Neural crest cell (in vitro differentiated cells): ENCODE data around the gene CD38. TPM values are rescaled to one million over a fixed set of nuclear protein-coding genes. Genes with fewer than 3 reads are reported as not detected.
"Not testable (repeated sequence)": the region's sequence is repeated elsewhere in the genome, so short reads cannot be mapped to it uniquely, and the experiment has no call there.

Experiments
- DNase-seq: peaks from one replicate; pipeline ENCODE4 v3.0.0; 2021; ENCODE audit warnings: low read depth, mixed read lengths, low spot score
- H3K27ac Mint-ChIP-seq: one replicate; pipeline ENCODE4 v1.8.0; 2021; ENCODE audit warnings: mild to moderate bottlenecking, mixed read lengths; ENCODE audit not compliant: unreplicated experiment
- H3K27me3 Mint-ChIP-seq: 2 replicates; pipeline ENCODE4 v1.8.0; 2021; ENCODE audit warnings: low read depth, mild to moderate bottlenecking, mixed read lengths
- H3K36me3 Mint-ChIP-seq: 2 replicates; pipeline ENCODE4 v1.8.0; 2021; ENCODE audit warnings: low read depth, mild to moderate bottlenecking, mixed read lengths
- H3K4me1 Mint-ChIP-seq: 2 replicates; pipeline ENCODE4 v1.8.0; 2021; ENCODE audit warnings: mixed read lengths
- H3K4me3 Mint-ChIP-seq: one replicate; pipeline ENCODE4 v1.8.0; 2021; ENCODE audit warnings: mild to moderate bottlenecking, mixed read lengths
- H3K9me3 Mint-ChIP-seq: 2 replicates; pipeline ENCODE4 v1.8.0; 2021; ENCODE audit warnings: mixed read lengths
- CTCF ChIP-seq: fragments of 200-600 bp; sonication (generic); conservative IDR thresholded peaks from 2 replicates; pipeline ENCODE4 v1.5.0; 2021; ENCODE audit warnings: antibody characterized with exemption, mild to moderate bottlenecking
- total RNA-seq: library from RNA; stranded (reverse); gene quantifications from 2 replicates; pipeline ENCODE4 v1.2.1, GENCODE V29; 2021

CD38 gene
- total RNA-seq, 1 donor from 2014 or later = 0.05 TPM

GRCh38 chr4:15848191-15848842, 70.2 kb downstream of the CD38 start:
- no peak for DNase-seq
- no peak overlapping the region for H3K27ac Mint-ChIP-seq
- H3K9me3 Mint-ChIP-seq = no peaks in the 10 kb centered on the region
- H3K4me3 Mint-ChIP-seq = no peak overlapping the region
- no peaks in the 10 kb centered on the region for H3K4me1 Mint-ChIP-seq
- H3K36me3 Mint-ChIP-seq = peaks cover 4% of the 10 kb centered on the region
- TF ChIP-seq CTCF = no peak
- no peaks in the 10 kb centered on the region for H3K27me3 Mint-ChIP-seq

- Mint-ChIP-seq H3K36me3 (peaks cover 4% of the 10 kb centered on the region), H3K4me3 (no peak overlapping the region), H3K27ac (no peak overlapping the region), H3K9me3 (no peaks in the 10 kb centered on the region), H3K27me3 (no peaks in the 10 kb centered on the region), H3K4me1 (no peaks in the 10 kb centered on the region)
- DNase-seq = no peak
- TF ChIP-seq CTCF = no peak
These were observed 73.8 kb downstream of the CD38 start for GRCh38 chr4:15851969-15852368.

GRCh38 chr4:15852524-15852923, 74.4 kb downstream of the CD38 start:
- Mint-ChIP-seq H3K27ac (no peak overlapping the region), H3K36me3 (peaks cover 4% of the 10 kb centered on the region), H3K27me3 (no peaks in the 10 kb centered on the region), H3K4me1 (no peaks in the 10 kb centered on the region), H3K9me3 (no peaks in the 10 kb centered on the region), H3K4me3 (no peak overlapping the region)
- no peak for TF ChIP-seq CTCF
- DNase-seq = no peak

GRCh38 chr4:15853345-15853744, 75.2 kb downstream of the CD38 start:
- Mint-ChIP-seq H3K9me3 (no peaks in the 10 kb centered on the region), H3K4me1 (no peaks in the 10 kb centered on the region), H3K36me3 (peaks cover 4% of the 10 kb centered on the region), H3K27ac (no peak overlapping the region), H3K27me3 (no peaks in the 10 kb centered on the region), H3K4me3 (no peak overlapping the region)
- no peak for TF ChIP-seq CTCF
- no peak for DNase-seq

GRCh38 chr4:15855804-15856475, 77.8 kb downstream of the CD38 start:
- no peaks in the 10 kb centered on the region for H3K9me3 Mint-ChIP-seq
- no peak for DNase-seq
- no peaks in the 10 kb centered on the region for H3K36me3 Mint-ChIP-seq
- H3K4me3 Mint-ChIP-seq = no peak overlapping the region
- TF ChIP-seq CTCF = no peak
- H3K27me3 Mint-ChIP-seq = no peaks in the 10 kb centered on the region
- no peak overlapping the region for H3K27ac Mint-ChIP-seq
- H3K4me1 Mint-ChIP-seq = no peaks in the 10 kb centered on the region

GRCh38 chr4:15861198-15861597, 83.1 kb downstream of the CD38 start:
- H3K27me3 Mint-ChIP-seq, H3K4me3 Mint-ChIP-seq, DNase-seq, H3K36me3 Mint-ChIP-seq, H3K4me1 Mint-ChIP-seq, H3K27ac Mint-ChIP-seq, H3K9me3 Mint-ChIP-seq: not testable (repeated sequence)
